Activated CD4-positive, CD25-positive, alpha-beta regulatory T cell treated with anti-CD3 and anti-CD28 coated beads, Interleukin-2, amount 50 U/mL, for 24 hours (primary cell): ENCODE measurements around the gene MARS2.
A peak's percentile ranks its signal among the peaks of the same experiment; 100 is the strongest.
"Not testable (repeated sequence)": the region's sequence is repeated elsewhere in the genome, so short reads cannot be mapped to it uniquely, and the experiment has no call there.

Experiments used
- ATAC-seq, 2 donors: fragments of 150-1000 bp; cut with Tn5 transposase; one replicate each; pipeline ENCODE4 v1.10.0; 2021; ENCODE audit warnings: mild to moderate bottlenecking in 1 of 2, moderate library complexity in 1 of 2

The MARS2 gene

DNA sequence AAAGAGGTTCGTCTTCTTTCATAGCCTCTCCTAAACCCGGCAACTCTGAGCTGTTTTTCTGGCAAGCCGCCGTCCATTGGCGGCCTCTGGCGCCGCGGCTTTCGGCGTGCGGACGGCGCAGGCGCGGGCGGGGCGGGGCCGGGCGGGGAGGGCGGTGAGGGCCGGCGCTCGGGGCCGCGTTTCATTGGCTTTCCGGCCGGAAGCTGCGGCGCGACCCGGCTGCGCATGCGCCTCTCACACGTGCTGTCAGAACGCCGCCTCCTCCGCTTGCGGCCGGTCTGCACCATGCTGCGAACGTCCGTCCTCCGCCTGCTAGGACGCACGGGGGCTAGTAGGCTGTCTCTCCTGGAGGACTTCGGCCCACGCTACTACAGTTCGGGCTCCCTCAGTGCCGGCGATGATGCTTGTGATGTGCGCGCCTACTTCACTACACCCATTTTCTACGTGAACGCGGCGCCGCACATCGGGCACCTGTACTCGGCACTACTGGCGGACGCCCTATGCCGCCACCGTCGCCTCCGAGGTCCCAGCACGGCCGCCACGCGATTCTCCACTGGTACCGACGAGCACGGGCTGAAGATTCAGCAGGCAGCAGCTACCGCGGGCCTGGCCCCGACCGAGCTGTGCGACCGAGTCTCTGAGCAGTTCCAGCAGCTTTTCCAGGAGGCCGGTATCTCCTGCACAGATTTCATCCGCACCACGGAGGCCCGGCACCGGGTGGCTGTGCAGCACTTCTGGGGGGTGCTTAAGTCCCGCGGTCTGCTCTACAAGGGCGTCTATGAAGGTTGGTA is at the start of gene MARS2:
Gene MARS2 (plus strand): TSS at position 249 of the 791 bp plus-strand sequence. CDS start 37 bp downstream, at position 286.
- peak; percentile 85 to 88 for ATAC-seq

- ATAC-seq: no peak
Measured at GRCh38 chr2:197657562-197657961, 47.6 kb upstream of the MARS2 start.

DNA sequence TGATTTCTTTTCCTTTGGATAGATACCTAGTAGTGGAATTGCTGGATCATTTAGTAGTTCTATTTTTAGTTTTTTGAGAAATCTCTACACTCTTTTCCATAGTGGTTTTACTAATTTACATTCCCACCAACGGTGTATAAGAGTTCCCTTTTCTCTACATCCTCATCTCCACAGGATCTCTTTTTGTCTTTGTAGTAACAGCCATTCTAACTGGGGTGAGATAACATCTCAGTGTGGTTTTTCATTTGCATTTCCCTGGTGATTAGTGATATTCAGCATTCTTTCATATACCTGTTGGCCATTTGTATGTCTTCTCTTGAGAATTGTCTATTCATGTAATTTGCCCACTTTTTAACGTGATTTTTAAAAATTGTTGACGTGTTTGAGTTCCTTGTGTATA is 43.5 kb upstream of the MARS2 start:
- no peak for ATAC-seq

DNA sequence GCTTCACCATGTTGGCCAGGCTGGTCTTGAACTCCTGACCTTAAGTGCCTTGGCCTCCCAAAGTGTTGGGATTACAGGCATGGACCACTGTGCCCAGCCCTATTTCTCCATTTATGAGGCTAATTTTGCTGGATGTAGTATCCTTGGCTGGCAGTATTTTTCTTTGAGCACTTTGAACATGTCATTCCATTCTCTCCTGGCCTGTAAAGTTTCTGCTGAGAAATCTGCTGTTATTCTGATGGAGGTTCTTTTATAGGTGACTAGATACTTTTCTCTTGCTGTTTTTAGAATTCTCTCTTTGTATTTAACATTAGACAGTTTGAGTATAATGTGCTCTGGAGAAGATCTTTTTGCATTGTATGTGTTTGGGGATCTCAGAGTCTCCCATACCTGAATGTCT is 38.9 kb upstream of the MARS2 start:
- no peak for ATAC-seq

DNA sequence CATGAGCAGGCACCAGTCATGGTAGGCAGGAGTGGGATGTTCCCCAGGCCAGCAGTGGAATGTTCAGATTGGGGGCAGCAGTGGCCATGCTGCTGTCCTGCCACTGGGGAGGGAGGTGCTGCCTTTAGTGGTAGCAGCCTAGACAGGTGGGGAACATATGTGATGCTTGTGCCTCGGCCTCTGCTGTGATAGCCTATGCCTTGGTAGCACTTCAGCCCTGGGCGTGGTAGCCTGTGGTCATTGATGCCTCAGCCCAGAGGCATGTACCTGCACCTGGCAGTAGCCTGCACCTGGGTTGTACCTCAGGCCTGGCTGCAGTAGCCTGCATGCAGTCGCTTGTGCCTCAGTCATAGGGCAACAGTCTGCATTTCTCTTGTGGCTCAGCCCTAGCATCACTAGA is 36.9 kb upstream of the MARS2 start:
- ATAC-seq: no peak

DNA sequence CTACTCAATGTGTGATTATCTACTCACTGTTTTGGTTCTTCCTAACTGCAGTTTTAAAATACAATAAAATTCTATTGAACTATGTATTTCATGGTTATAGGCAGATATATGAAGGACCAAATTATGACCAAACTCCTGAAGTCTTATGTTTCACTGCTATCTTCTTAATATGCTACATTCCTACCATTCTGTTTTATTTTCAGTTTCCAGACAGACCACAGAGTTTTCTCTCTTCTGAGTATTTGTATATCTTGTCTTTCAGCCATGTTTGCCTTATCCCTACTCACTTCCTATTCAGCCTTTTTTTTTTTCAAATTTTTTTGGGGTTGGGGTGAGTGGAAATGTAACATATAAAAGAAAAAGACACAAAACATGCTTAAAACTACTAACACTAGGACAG is 36.1 kb upstream of the MARS2 start:
- ATAC-seq: no peak

GRCh38 chr2:197672371-197672893 is 32.7 kb upstream of the MARS2 start:
- no peak for ATAC-seq

DNA sequence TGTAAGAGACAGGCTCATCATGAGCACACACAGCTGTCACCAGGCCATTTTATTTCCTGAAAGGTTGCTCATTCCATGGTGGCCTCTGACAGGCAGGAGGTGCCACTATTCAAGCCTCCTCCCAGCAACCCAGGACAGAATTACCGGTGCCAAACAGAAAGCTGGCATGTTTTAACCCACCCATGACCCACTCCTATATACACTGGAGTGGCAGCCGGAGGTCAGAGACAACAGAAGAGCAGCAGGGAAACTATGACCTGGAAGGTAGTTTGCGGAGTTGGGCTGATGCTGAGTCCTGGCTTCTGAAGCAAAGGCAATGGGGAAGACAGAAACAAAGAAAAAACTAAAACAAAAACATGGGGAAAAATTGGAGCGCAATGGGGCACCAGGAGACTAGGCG is 32.1 kb upstream of the MARS2 start:
- no peak for ATAC-seq

DNA sequence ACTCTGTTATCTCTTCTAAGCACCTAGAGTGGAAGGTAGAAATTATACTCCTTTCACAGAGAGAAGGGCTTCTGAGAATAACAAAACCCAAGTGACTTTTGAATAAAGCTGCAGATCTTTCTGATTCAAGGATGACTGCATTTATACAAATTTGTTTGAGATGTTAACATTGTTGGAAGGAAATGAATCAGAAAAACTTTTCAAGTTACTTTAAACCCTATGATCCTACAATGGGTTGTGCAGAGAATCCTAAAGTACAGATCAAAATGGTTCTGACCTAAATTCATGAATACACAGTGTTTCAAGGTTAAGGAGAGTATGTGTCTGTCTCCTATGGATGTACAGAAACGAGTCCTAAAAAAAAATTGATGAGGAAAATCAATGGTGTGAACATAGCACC is 31.6 kb upstream of the MARS2 start:
- ATAC-seq: no peak

DNA sequence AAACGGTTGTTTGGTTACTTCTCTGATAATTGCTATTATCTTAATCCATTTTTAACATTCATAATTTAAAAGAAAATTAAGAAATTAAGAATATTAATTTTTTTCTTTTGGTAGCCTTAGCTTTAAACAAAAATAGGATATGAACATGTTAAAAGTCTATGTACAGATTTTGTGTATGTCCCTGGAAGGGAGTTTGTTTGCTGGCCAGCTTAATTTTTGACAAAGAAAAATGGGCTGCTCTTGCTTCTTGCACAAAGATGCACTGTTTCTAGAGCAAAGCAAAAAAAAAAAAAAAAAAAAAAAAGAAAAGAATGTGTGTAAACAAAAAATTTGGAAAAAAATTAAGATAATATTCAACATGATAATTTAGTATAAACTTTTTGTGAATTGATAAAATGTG is 31.1 kb upstream of the MARS2 start:
- no peak for ATAC-seq

- ATAC-seq: no peak
Measured at GRCh38 chr2:197674591-197674990, 30.6 kb upstream of the MARS2 start.

GRCh38 chr2:197675246-197675645 is 29.9 kb upstream of the MARS2 start, which contains the start of gene RFTN2:
Gene RFTN2, minus strand, starts transcription at chr2:197675587. Its CDS starts 129 bp downstream, at chr2:197675458.
- ATAC-seq: no peak

DNA sequence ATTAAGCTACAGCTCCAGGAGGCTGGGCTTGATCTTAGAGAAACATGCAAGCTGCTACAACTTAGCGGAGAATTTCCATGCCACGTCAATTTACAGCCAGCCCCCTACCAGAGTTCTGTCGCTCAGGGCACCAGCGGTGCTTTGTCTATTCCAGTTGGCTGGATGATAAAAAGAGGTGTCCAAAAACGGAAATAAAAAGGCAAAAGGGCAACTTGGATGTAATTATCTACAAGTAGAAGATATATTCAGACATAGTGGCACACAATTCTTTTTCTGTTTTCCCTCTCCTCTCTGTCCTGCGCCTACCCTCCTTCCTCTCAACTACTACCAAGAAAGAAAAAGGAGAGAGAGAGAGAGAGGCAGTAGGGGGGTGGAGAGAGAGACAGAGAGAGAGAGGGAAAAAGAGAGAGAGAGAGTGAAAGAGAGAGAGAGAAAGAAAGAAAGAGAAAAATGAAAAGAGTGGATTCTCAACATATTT is 29.4 kb upstream of the MARS2 start:
- ATAC-seq: no peak

DNA sequence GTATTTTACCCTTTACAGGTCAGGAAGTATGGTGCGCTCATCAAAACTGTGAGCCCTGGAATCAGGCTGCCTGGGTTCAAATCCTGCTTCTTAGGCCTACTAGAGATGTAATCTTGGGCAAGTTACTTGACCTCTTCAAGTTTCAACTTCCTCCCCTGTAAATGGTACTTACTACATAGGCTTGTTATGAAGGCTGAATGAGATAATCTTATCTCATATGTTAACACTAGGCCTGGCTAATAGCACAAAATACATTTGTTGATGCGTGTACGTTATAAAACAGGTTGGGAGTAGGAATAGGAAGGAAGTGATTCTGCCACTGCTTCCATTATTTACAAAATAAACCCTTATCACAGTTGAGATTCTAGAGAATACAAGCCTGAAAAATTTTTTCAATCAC is 28.1 kb upstream of the MARS2 start:
- no peak for ATAC-seq

GRCh38 chr2:197677483-197677882 is 27.7 kb upstream of the MARS2 start:
- ATAC-seq: no peak

DNA sequence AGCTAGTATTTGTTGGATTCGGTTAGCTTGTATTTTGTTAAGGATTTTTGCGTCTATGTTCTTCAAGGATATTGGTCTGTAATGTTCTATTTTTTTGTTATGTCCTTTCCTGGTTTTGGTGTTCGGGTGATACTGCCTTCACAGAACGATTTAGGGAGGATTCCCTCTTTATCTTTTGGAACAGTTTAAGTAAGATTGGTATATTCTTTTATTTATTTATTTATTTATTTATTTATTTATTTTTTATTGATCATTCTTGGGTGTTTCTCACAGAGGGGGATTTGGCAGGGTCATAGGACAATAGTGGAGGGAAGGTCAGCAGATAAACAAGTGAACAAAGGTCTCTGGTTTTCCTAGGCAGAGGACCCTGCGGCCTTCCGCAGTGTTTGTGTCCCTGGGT is 10.0 kb upstream of the MARS2 start:
- ATAC-seq: not testable (repeated sequence)

DNA sequence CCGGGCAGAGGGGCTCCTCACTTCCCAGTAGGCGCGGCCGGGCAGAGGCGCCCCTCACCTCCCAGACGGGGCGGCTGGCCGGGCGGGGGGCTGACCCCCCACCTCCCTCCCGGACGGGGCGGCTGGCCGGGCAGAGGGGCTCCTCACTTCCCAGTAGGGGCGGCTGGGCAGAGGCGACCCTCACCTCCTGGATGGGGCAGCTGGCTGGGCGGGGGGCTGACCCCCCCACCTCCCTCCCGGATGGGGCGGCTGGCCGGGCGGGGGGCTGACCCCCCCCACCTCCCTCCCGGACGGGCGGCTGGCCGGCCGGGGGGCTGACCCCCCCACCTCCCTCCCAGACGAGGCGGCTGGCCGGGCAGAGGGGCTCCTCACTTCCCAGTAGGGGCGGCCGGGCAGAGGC is 9.2 kb upstream of the MARS2 start:
- ATAC-seq: not testable (repeated sequence)

DNA sequence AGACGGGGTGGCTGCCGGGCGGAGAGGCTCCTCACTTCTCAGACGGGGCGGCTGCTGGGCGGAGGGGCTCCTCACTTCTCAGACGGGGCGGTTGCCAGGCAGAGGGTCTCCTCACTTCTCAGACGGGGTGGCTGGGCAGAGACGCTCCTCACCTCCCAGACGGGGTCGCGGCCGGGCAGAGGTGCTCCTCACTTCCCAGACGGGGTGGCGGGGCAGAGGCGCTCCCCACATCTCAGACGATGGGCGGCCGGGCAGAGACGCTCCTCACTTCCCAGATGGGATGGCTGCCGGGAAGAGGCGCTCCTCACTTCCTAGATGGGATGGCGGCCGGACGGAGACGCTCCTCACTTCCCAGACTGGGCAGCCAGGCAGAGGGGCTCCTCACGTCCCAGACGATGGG is 8.6 kb upstream of the MARS2 start:
- ATAC-seq: not testable (repeated sequence)

DNA sequence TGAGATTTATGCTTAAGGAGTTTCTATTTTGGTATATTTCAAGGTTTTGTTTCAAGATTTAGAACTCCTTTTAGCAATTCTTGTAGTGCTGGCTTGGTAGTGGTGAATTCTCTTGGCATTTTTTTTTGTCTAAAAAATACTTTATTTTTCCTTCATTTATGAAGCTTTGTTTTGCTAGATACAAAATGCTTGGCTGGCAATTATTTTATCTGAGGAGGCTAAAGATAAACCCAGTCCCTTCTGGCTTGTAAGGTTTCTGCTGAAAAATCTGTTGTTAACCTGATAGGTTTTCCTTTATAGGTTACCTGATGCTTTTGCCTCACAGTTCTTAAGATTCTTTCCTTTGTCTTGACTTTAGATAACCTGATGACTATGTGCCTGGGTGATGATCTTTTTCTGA is 5.4 kb upstream of the MARS2 start:
- not testable (repeated sequence) for ATAC-seq

GRCh38 chr2:197700960-197701359 is 4.2 kb upstream of the MARS2 start:
- no peak for ATAC-seq

DNA sequence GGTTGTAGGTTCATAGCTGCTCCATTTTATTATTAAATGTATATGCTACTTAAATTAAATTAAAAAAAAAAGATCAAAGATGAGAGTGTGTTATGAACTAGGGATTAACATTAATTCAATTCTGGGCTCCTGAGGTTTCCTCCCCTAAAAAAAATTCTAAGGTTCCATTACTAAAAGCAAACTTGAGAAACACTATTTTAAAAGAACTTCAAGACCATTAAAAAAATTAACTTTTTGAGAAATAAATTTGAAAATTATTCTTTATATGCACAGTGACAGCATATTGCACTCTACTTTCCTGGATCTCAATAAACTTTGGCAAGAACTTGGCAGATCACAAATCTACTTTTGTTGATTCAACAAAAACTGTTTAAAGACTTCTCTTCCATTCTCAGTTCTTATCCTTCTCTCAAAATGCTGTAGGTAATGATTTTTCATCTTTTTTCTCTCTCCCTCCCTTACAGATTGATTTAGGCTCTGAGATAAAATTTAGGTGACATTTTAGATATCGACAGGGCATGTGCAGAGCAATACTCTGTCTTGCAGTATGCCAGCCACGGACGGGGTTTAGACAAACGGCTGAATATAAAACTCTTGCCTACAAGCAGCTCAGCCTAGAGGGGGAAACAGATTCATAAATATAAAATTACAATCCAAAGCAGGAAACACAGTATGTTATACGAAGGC is 592 bp upstream of the MARS2 start:
- peak; percentile 44 to 46 for ATAC-seq

GRCh38 chr2:197705912-197706838 is 1.0 kb downstream of the MARS2 start:
- no peak for ATAC-seq

DNA sequence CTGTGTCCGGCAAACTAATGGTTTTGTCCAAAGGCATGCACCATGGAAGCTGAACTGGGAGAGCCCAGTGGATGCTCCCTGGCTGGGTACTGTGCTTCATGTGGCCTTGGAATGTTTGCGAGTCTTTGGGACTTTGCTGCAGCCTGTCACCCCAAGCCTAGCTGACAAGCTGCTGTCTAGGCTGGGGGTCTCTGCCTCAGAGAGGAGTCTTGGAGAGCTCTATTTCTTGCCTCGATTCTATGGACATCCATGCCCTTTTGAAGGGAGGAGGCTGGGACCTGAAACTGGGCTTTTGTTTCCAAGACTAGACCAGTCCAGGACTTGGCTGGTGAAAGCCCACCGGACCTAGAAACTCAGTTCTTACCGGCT is 1.7 kb downstream of the MARS2 start:
- no peak for ATAC-seq
